Measurements from ENCODE around the gene HAX1.
"Not testable (repeated sequence)": the region's sequence is repeated elsewhere in the genome, so short reads cannot be mapped to it uniquely, and the experiment has no call there.

The HAX1 gene

DNA sequence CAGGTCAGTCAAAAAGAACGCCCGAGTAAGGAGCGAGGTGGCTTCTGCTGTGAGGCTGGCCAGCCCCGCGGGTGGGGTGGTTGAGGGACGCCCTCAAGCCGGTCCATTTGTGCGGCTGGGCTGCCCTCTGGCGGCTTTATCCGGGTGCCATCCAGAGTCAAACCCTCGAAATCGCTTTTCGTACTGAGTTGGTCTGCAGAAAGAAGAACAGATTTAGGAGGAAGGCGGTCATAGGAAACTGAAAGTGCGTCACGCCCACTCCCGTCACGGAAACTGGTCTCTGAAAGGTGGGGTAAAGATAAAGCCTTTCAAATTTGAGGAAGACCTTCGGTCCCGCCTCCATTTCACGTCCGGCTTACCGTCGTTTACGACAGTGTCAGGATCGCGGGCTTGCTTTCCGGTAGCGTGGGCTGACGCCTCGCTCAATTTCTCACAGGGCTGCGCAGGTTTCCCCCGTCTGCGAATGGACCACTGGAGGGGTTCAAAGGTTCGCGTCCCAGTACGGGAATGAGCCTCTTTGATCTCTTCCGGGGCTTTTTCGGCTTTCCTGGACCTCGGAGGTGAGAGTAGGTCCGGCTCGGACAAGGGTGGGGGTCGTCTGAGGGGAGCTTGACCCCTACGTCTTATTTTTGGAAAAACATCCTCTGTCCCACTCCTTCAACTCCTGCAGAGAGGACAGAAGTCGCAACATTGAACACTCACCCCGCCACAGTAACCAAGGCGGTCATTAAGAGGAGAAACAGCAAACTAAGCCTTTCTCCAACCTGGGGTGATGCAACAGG is at the start of gene HAX1:
HAX1 (plus strand) TSS at position 413 of the 782 bp plus-strand sequence; CDS start at position 508, 95 bp downstream.
- H3K4me3 ChIP-seq (ENCODE audit: low read length), result peak within 1 kb of the TSS; percentile 92
- peaks cover 6% of the 10 kb centered on the region for H3K36me3 ChIP-seq (ENCODE audit: control insufficient read depth, insufficient read depth, low read length)
- H3K4me1 ChIP-seq (ENCODE audit: control insufficient read depth, insufficient read depth, low read length), result peaks cover 16% of the 10 kb centered on the region
- no peaks in the 10 kb centered on the region for H3K9me3 ChIP-seq (ENCODE audit: control insufficient read depth, low read length)
- no peaks in the 10 kb centered on the region for H3K27me3 ChIP-seq (ENCODE audit: control insufficient read depth, insufficient read depth, low read length)
- H3K9ac ChIP-seq (ENCODE audit: low read length), result peak within 1 kb of the TSS; percentile 95

DNA sequence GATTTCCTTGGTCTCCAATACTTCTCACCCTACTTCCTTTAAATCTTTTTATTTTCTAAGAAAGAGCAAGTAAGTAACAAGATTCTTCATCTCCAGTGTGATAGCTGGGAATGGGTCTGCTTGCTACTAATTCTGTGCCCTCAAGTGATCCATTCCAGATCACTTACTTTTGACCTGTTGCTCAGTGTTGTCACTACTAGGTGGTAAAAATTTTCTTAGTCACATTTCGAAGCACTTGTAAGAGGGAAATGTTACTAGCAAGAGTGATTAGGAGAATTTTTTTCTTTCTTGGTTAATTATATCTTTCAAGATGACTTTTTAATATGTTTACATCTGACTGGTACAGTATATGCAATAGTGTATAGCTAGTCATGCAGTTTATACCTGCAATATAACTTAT is 49.5 kb upstream of the HAX1 start:
- H3K36me3 ChIP-seq (ENCODE audit: control insufficient read depth, insufficient read depth, low read length), result peaks cover 10% of the 10 kb centered on the region
- no peaks in the 10 kb centered on the region for H3K27me3 ChIP-seq (ENCODE audit: control insufficient read depth, insufficient read depth, low read length)
- no peak overlapping the region for H3K9ac ChIP-seq (ENCODE audit: low read length)
- H3K9me3 ChIP-seq (ENCODE audit: control insufficient read depth, low read length), result no peaks in the 10 kb centered on the region
- no peak overlapping the region for H3K4me3 ChIP-seq (ENCODE audit: low read length)
- peaks cover 14% of the 10 kb centered on the region for H3K4me1 ChIP-seq (ENCODE audit: control insufficient read depth, insufficient read depth, low read length)

DNA sequence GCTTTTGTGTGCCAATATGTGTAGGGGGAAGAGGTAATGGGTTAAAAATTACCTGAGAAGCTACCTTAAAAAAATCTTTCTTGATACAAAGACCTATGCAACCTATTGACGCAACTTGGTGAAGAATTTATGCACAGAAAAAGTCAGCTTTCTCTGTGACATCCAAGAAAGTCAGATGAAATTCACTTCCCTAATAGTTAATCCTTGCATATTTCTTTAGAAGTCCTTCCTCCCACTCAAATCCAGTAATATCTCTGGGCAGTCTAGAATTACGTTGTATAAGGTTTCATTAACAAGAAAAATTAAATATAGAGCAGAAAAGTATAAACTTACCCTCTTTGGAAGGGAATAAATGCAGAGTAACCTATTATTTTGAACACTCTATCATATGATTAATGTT is 48.8 kb upstream of the HAX1 start:
- peaks cover 7% of the 10 kb centered on the region for H3K4me1 ChIP-seq (ENCODE audit: control insufficient read depth, insufficient read depth, low read length)
- no peaks in the 10 kb centered on the region for H3K9me3 ChIP-seq (ENCODE audit: control insufficient read depth, low read length)
- H3K4me3 ChIP-seq (ENCODE audit: low read length), result no peak overlapping the region

DNA sequence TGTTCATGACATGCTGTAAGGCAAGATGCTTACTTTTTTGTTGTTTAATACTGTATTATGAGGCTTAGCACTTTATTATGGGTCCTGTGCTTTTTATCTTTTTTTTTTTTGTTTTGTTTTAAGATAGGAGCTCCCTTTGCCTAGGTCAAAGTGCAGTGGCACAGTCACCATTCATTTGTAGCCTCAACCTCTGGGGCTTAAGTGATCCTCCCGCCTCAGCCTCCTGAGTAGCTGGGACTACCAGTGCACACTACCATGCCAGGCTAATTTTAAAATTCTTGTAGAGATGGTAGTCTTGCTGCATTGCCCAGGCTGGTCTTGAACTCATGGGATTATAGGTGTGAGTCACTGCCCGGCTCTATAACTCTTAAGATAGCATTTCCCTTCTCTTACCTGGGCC is 47.1 kb upstream of the HAX1 start:
- H3K4me3 ChIP-seq (ENCODE audit: low read length), result no peak overlapping the region
- H3K9ac ChIP-seq (ENCODE audit: low read length), result no peak overlapping the region
- H3K4me1 ChIP-seq (ENCODE audit: control insufficient read depth, insufficient read depth, low read length), result no peaks in the 10 kb centered on the region
- H3K9me3 ChIP-seq (ENCODE audit: control insufficient read depth, low read length), result no peaks in the 10 kb centered on the region
- no peaks in the 10 kb centered on the region for H3K27me3 ChIP-seq (ENCODE audit: control insufficient read depth, insufficient read depth, low read length)
- H3K36me3 ChIP-seq (ENCODE audit: control insufficient read depth, insufficient read depth, low read length), result no peaks in the 10 kb centered on the region

More for the DNA sequence above, 48.8 kb upstream of the HAX1 start:
- Histone ChIP-seq H3K9ac (ENCODE audit: low read length) (no peak overlapping the region), H3K36me3 (ENCODE audit: control insufficient read depth, insufficient read depth, low read length) (peaks cover 3% of the 10 kb centered on the region), H3K27me3 (ENCODE audit: control insufficient read depth, insufficient read depth, low read length) (no peaks in the 10 kb centered on the region)

DNA sequence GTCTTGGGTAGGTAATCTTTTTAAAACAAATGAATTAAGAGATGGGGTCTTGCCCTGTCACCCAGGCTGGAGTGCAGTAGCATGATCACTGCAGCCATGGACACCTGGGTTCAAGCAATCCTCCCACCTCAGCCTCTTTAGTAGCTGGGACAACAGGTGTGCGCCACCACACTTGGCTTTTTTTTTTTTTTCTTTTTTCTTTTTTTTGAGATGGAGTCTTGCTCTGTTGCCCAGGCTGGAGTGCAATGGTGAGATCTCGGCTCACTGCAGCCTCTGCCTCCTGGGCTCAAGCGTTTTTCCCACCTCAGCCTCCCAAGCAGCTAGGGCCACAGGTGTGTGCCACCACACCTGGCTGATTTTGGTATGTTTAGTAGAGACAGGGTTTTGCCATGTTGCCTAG is 41.3 kb upstream of the HAX1 start:
- H3K36me3 ChIP-seq (ENCODE audit: control insufficient read depth, insufficient read depth, low read length), result peaks cover 11% of the 10 kb centered on the region
- not testable (repeated sequence) for H3K9ac ChIP-seq (ENCODE audit: low read length)

DNA sequence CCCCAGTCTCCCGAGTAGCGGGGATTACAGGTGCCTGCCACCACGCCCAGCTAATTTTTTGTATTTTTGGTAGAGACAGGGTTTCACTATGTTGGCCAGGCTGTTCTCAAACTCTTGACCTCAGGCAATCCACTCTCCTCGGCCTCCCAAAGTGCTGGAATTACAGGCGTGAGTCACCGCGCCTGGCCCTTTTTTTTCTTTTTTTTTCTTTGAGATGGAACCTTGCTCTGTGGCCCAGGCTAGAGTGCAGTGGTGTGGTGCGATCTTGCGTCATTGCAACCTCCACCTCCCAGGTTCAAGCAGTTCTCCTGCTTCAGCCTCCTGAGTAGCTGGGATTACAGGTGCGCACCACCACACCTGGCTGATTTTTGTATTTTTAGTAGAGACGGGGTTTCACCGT is 39.3 kb upstream of the HAX1 start:
- H3K36me3 ChIP-seq (ENCODE audit: control insufficient read depth, insufficient read depth, low read length), result peaks cover 11% of the 10 kb centered on the region
- H3K9ac ChIP-seq (ENCODE audit: low read length); H3K4me3 ChIP-seq (ENCODE audit: low read length); H3K9me3 ChIP-seq (ENCODE audit: control insufficient read depth, low read length); H3K4me1 ChIP-seq (ENCODE audit: control insufficient read depth, insufficient read depth, low read length); H3K27me3 ChIP-seq (ENCODE audit: control insufficient read depth, insufficient read depth, low read length): not testable (repeated sequence)

More for the DNA sequence above, 41.3 kb upstream of the HAX1 start:
- H3K27me3 ChIP-seq (ENCODE audit: control insufficient read depth, insufficient read depth, low read length); H3K9me3 ChIP-seq (ENCODE audit: control insufficient read depth, low read length); H3K4me1 ChIP-seq (ENCODE audit: control insufficient read depth, insufficient read depth, low read length); H3K4me3 ChIP-seq (ENCODE audit: low read length): not testable (repeated sequence)

DNA sequence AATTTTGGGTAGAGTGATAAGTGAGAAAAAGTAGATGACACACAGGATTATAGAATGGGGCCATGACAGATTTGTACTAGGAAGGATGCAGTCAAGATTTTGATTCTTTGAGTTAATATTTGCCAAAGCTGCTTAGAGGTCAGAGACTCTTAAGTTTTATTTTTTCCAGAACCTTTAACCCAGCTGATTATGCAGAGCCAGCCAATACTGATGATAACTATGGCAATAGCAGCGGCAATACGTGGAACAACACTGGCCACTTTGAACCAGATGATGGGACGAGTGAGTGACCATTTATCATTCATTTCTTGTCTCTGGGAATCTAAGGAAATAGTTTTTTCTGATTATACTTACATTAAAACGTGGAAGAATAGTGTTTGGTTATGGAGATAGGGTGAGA is 35.6 kb upstream of the HAX1 start:
- H3K9ac ChIP-seq (ENCODE audit: low read length), result no peak overlapping the region
- no peak overlapping the region for H3K4me3 ChIP-seq (ENCODE audit: low read length)
- no peaks in the 10 kb centered on the region for H3K27me3 ChIP-seq (ENCODE audit: control insufficient read depth, insufficient read depth, low read length)
- H3K4me1 ChIP-seq (ENCODE audit: control insufficient read depth, insufficient read depth, low read length), result no peaks in the 10 kb centered on the region
- H3K36me3 ChIP-seq (ENCODE audit: control insufficient read depth, insufficient read depth, low read length), result peaks cover 15% of the 10 kb centered on the region
- H3K9me3 ChIP-seq (ENCODE audit: control insufficient read depth, low read length), result no peaks in the 10 kb centered on the region

DNA sequence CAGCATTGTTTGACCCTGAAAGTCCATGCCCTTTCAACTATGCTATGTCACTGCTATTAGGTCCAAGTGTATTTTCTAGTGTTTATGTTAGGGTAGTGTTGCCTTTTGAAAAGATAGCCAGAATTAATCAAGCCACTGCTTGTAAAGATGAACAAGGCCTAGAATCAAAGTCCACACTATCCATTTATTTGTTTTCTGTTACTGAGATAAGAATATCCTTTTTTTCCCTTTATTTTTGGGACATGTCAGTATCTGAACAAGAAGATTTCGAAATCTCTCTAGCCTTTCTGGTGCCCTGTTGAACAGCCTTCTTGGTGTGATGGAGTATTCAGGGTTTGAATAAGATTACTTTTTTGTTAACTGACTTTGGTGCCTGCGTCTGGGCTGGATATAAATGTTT is 35.0 kb upstream of the HAX1 start:
- no peak overlapping the region for H3K4me3 ChIP-seq (ENCODE audit: low read length)
- no peaks in the 10 kb centered on the region for H3K4me1 ChIP-seq (ENCODE audit: control insufficient read depth, insufficient read depth, low read length)
- no peak overlapping the region for H3K9ac ChIP-seq (ENCODE audit: low read length)
- peaks cover 17% of the 10 kb centered on the region for H3K36me3 ChIP-seq (ENCODE audit: control insufficient read depth, insufficient read depth, low read length)
- no peaks in the 10 kb centered on the region for H3K9me3 ChIP-seq (ENCODE audit: control insufficient read depth, low read length)
- H3K27me3 ChIP-seq (ENCODE audit: control insufficient read depth, insufficient read depth, low read length), result no peaks in the 10 kb centered on the region

DNA sequence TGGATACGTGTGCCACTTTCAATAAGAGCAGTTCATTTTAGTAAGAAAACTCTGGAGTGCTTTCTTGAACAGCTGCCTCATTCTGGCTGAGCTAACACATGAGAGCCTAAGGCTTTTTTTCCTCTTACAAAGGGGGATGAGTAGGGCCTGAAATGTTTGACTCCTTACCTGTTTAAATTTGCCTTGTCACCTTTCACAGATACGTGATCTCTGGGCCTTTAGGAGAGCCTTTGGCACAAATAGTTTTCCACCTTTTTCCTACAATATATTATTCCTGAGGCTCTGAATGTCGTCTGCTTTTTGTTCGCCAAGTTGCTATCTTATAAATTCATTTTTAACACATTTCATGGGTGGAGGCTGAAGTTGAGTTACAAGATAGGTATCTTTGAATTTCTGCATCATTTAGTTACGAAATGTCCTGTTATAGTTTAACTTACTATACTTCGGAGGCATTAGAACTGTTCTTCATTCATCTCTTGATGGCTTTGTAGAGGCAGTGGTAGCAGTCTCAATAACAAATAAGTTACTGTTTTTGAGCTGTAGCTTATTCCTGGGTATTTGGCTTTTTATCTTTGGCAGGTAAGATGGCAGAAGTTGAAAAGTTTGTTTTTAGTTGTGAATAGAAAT is 34.4 kb upstream of the HAX1 start:
- peaks cover 20% of the 10 kb centered on the region for H3K36me3 ChIP-seq (ENCODE audit: control insufficient read depth, insufficient read depth, low read length)
- H3K27me3 ChIP-seq (ENCODE audit: control insufficient read depth, insufficient read depth, low read length), result no peaks in the 10 kb centered on the region
- no peaks in the 10 kb centered on the region for H3K4me1 ChIP-seq (ENCODE audit: control insufficient read depth, insufficient read depth, low read length)
- no peak overlapping the region for H3K9ac ChIP-seq (ENCODE audit: low read length)
- no peak overlapping the region for H3K4me3 ChIP-seq (ENCODE audit: low read length)
- no peaks in the 10 kb centered on the region for H3K9me3 ChIP-seq (ENCODE audit: control insufficient read depth, low read length)

DNA sequence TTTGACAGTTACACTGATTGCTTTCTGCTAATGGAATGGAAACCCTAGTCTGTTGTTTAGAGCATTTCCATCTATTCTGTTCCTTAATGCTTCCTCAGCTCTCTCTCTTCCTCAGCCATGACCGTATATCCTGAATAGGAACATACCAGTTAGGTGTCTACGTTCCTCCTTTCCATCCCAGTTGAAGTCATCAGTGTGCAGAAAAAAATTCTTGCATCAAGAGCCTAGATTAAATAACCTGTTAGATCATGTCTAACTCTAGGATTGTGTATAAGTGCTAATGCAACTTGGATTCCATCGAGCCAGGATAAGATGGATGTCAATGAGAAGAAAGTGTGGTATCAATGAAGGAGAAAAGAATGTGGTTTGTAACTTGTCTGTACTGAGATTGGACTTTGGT is 32.9 kb upstream of the HAX1 start:
- H3K36me3 ChIP-seq (ENCODE audit: control insufficient read depth, insufficient read depth, low read length), result peaks cover 22% of the 10 kb centered on the region
- H3K4me1 ChIP-seq (ENCODE audit: control insufficient read depth, insufficient read depth, low read length), result no peaks in the 10 kb centered on the region
- H3K27me3 ChIP-seq (ENCODE audit: control insufficient read depth, insufficient read depth, low read length), result no peaks in the 10 kb centered on the region
- H3K9me3 ChIP-seq (ENCODE audit: control insufficient read depth, low read length), result no peaks in the 10 kb centered on the region
- no peak overlapping the region for H3K9ac ChIP-seq (ENCODE audit: low read length)
- H3K4me3 ChIP-seq (ENCODE audit: low read length), result no peak overlapping the region

DNA sequence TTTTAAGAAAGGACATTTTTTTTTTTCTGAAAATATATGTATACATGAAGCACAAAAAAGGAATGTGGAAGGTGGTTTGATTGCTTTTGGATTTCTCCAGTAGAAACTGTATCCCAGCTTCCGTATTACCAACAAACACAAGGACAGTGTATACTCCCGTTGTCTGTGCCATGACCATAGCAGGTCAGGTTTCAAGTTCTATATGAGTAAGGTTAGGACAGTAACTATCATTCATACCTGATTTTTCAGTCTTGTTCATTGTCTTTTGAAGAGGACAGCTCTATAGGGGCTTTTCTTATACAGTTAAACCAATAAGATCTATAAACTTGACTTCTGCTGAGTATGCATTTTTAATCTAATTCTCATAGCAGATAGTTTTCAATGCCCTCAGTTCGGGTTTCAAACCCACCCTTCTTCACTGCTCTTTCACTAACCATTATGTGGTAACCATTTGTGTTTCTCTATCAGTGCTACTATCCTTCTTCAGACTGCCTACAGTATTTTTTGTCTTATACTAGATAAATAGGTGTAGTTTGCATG is 32.1 kb upstream of the HAX1 start:
- Histone ChIP-seq H3K4me1 (ENCODE audit: control insufficient read depth, insufficient read depth, low read length) (no peaks in the 10 kb centered on the region), H3K9ac (ENCODE audit: low read length) (no peak overlapping the region), H3K36me3 (ENCODE audit: control insufficient read depth, insufficient read depth, low read length) (peaks cover 23% of the 10 kb centered on the region), H3K27me3 (ENCODE audit: control insufficient read depth, insufficient read depth, low read length) (no peaks in the 10 kb centered on the region), H3K4me3 (ENCODE audit: low read length) (no peak overlapping the region), H3K9me3 (ENCODE audit: control insufficient read depth, low read length) (no peaks in the 10 kb centered on the region)

DNA sequence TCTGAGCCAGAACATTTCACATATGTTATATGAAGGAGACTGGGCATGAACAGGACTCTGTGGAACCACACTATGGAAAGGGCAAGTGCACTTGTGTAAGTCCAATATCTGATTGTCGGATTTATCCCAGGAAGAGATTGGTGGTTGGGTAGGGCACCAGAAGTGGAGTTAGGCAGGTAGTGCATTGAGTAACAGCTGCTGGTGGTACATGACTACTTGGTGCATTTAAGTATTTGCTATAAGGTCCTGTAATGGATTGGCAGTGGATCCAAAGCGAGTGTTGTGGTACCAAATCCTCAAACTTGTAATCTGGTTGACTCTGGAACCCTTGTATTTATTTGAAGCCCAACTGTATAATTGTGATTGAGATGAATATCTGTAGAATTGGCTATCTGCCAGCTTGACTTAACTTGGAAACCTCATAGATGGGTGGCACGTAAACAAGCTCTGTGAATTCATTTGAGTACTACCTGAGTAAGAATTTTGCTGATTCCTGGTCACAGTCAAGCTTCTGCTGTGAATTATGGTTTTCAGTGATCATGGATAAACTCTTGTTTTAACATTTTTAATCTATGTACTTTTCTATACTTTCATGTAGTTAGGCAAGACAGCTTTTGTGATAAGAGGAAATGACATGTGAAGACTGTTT is 30.6 kb upstream of the HAX1 start:
- H3K4me1 ChIP-seq (ENCODE audit: control insufficient read depth, insufficient read depth, low read length), result no peaks in the 10 kb centered on the region
- no peak overlapping the region for H3K4me3 ChIP-seq (ENCODE audit: low read length)
- H3K36me3 ChIP-seq (ENCODE audit: control insufficient read depth, insufficient read depth, low read length), result peaks cover 16% of the 10 kb centered on the region
- H3K27me3 ChIP-seq (ENCODE audit: control insufficient read depth, insufficient read depth, low read length), result no peaks in the 10 kb centered on the region
- no peak overlapping the region for H3K9ac ChIP-seq (ENCODE audit: low read length)
- no peaks in the 10 kb centered on the region for H3K9me3 ChIP-seq (ENCODE audit: control insufficient read depth, low read length)
